Hepatocyte (in vitro differentiated cells): ENCODE results near the gene MPV17. TPM values are rescaled to one million over a fixed set of nuclear protein-coding genes. Genes with fewer than 3 reads are reported as not detected.

Experiments used
- DNase-seq: peaks from one replicate; pipeline ENCODE4 v3.0.0-alpha.2; 2016; ENCODE audit warnings: low spot score
- H2AFZ ChIP-seq: fragments of 200-600 bp; sonication (generic); 2 replicates; pipeline ENCODE4 v1.6.0; 2016; ENCODE audit warnings: antibody characterized with exemption, mild to moderate bottlenecking
- H3K27ac ChIP-seq: fragments of 200-600 bp; sonication (generic); 2 replicates; pipeline ENCODE4 v1.5.1; 2016; ENCODE audit warnings: mild to moderate bottlenecking
- H3K27me3 ChIP-seq: fragments of 200-600 bp; sonication (generic); 2 replicates; pipeline ENCODE4 v1.6.1; 2016
- H3K36me3 ChIP-seq: fragments of 200-600 bp; sonication (generic); replicated peaks from 2 replicates; pipeline ENCODE4 v1.5.1; 2016; ENCODE audit warnings: low read depth; ENCODE audit not compliant: insufficient read depth
- H3K4me1 ChIP-seq: fragments of 200-600 bp; sonication (generic); 2 replicates; pipeline ENCODE4 v1.5.1; 2016; ENCODE audit warnings: mild to moderate bottlenecking, moderate library complexity; ENCODE audit not compliant: insufficient read depth
- H3K4me2 ChIP-seq: fragments of 200-600 bp; sonication (generic); 2 replicates; pipeline ENCODE4 v1.6.0; 2016
- H3K4me3 ChIP-seq: fragments of 200-600 bp; sonication (generic); 2 replicates; pipeline ENCODE4 v1.5.1; 2016; ENCODE audit warnings: mild to moderate bottlenecking
- H3K79me2 ChIP-seq: fragments of 200-600 bp; sonication (generic); 2 replicates; pipeline ENCODE4 v1.6.0; 2017; ENCODE audit warnings: mild to moderate bottlenecking
- H3K9me2 ChIP-seq: fragments of 200-600 bp; sonication (generic); replicated peaks from 2 replicates; pipeline ENCODE4 v1.6.0; 2017; ENCODE audit warnings: mild to moderate bottlenecking; ENCODE audit not compliant: insufficient read depth
- H3K9me3 ChIP-seq: fragments of 200-600 bp; sonication (generic); 2 replicates; pipeline ENCODE4 v1.5.1; 2016; ENCODE audit warnings: low read depth, mild to moderate bottlenecking
- H4K20me1 ChIP-seq: fragments of 200-600 bp; sonication (generic); 2 replicates; pipeline ENCODE4 v1.6.0; 2016; ENCODE audit warnings: mild to moderate bottlenecking; ENCODE audit not compliant: insufficient read depth, poor library complexity, severe bottlenecking
- CTCF ChIP-seq: fragments of 200-600 bp; sonication (generic); IDR thresholded peaks from 2 replicates; pipeline ENCODE4 v1.5.1; 2016; ENCODE audit warnings: antibody characterized with exemption, mild to moderate bottlenecking; ENCODE audit not compliant: poor library complexity
- EZH2 ChIP-seq: fragments of 200-600 bp; sonication (generic); IDR thresholded peaks from 2 replicates; pipeline ENCODE4 v1.6.1; 2016; ENCODE audit warnings: antibody characterized with exemption, mild to moderate bottlenecking, borderline replicate concordance
- EZH2phosphoT487 ChIP-seq: fragments of 200-600 bp; sonication (generic); IDR thresholded peaks from one replicate; pipeline ENCODE4 v1.6.1; 2018; ENCODE audit warnings: antibody characterized with exemption, mild to moderate bottlenecking, low read depth, moderate library complexity; ENCODE audit not compliant: unreplicated experiment, severe bottlenecking
- WGBS: methylation state at CpG from one replicate; pipeline ENCODE4 v1.1.6; 2016; ENCODE audit warnings: low lambda C conversion rate; ENCODE audit errors: missing lambda C conversion rate; 5-methylcytosine and 5-hydroxymethylcytosine counted together
- polyA plus RNA-seq: library from polyadenylated mRNA; unstranded; fragments of >200 nt; fragmentation: Nextera tagmentation; extraction: Ambion mirVana; gene quantifications from 2 replicates; pipeline ENCODE4 v1.2.1, GENCODE V29; 2016
- total RNA-seq: library from RNA; depleted of rRNA; stranded (reverse); fragments of >200 nt; gene quantifications from 2 replicates; pipeline ENCODE4 v1.2.3, GENCODE V29; 2014

MPV17 gene
- total and polyA plus RNA-seq, 2 experiments from 2014 or later, result 71.4 to 111 TPM

DNA sequence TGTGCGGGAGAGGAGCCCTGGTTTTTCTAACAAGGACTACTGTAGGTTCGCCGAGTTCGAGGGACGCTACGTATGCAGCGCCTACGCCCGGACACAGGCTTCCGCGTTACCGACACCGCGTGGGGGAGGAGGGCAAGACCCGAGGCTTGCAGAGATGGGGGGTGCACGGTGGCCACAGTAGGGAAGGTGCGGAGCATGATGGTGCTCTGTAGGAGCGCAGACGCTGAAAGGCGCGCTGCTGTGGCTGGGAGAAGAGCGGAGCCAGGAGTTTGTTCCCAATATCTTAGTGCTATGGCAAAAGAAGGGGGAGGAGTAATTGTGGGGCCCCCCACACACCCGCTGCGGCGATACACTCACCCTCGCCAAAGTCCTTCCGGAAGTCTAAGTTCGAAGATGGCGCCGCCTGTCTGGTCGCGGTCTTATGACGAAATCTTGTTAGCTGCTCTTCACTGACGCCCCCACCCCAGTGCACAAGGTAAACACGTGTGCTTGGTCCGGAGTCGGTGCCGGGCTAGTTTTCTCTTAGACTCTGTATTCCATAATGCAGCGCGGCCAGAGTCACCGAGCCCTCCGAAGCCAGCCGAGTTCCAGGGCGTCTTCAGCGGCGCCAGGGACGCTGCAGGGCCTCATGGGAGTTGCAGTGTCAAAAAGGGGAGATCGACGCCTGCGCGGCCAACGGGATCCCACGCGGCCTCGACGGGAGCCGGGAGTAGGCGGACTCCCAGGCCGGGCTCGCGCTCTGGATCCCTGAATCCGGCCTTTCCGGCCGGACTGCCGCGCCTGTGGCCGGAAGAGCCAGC, 33.7 kb upstream of the MPV17 start, which contains the start of gene GTF3C2:
Gene GTF3C2 (minus strand): TSS at position 383 of the 800 bp plus-strand sequence. CDS start 13,210 bp downstream, outside the sequence.
- TF ChIP-seq CTCF (no peak), EZH2 (no peak)
- H3K4me1 ChIP-seq, result peaks cover 25% of the 10 kb centered on the region
- peak within 1 kb of the TSS; percentile 23 for H2AFZ ChIP-seq
- no peaks in the 10 kb centered on the region for H3K36me3 ChIP-seq
- H3K4me2 ChIP-seq, result peak within 1 kb of the TSS; percentile 87
- no peaks in the 10 kb centered on the region for H4K20me1 ChIP-seq
- peaks cover 73% of the 10 kb centered on the region for H3K79me2 ChIP-seq
- peak within 1 kb of the TSS; percentile 98 for H3K27ac ChIP-seq
- H3K27me3 ChIP-seq, result no peaks in the 10 kb centered on the region
- H3K4me3 ChIP-seq, result peak within 1 kb of the TSS; percentile 81
- no peaks in the 10 kb centered on the region for H3K9me2 ChIP-seq
- peak; percentile 97 for DNase-seq
- no peaks in the 10 kb centered on the region for H3K9me3 ChIP-seq
- WGBS, result under 1% methylated on average over 67 of the region's 67 CpGs

DNA sequence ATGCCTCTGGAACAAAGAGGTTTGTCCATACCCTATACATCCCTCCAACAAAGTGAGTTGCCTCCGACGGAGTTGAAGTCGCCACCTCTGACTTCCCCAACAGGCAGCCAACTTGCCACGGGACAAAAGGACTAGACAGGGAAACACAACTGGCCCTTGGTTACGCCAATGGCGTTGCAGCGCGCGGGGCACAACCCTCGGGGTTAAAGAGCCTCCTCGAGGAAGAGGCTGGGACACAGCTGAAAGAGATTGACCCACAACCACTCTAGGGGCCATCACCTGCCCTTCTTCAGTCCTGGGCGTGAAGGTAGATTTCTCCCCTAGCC, 33.1 kb upstream of the MPV17 start:
- Histone ChIP-seq H3K27me3 (no peaks in the 10 kb centered on the region), H3K36me3 (no peaks in the 10 kb centered on the region), H3K4me3 (peak overlapping the region; percentile 81), H3K79me2 (peaks cover 75% of the 10 kb centered on the region), H4K20me1 (no peaks in the 10 kb centered on the region), H3K4me2 (peak overlapping the region; percentile 87), H3K4me1 (peaks cover 25% of the 10 kb centered on the region), H3K9me2 (no peaks in the 10 kb centered on the region), H2AFZ (peak overlapping the region; percentile 23), H3K9me3 (no peaks in the 10 kb centered on the region), H3K27ac (peak overlapping the region; percentile 98)
- TF ChIP-seq EZH2phosphoT487 (no peak), CTCF (no peak), EZH2 (no peak)
- WGBS, result 1% methylated on average over 12 of the region's 12 CpGs
- DNase-seq, result peak; percentile 59

- 85% methylated on average over 7 of the region's 7 CpGs for WGBS
- Histone ChIP-seq H3K4me1 (peaks cover 25% of the 10 kb centered on the region), H2AFZ (no peak overlapping the region), H3K27ac (no peak overlapping the region), H4K20me1 (peaks cover 3% of the 10 kb centered on the region), H3K79me2 (peaks cover 81% of the 10 kb centered on the region), H3K36me3 (no peaks in the 10 kb centered on the region), H3K9me3 (no peaks in the 10 kb centered on the region), H3K27me3 (no peaks in the 10 kb centered on the region), H3K4me3 (no peak overlapping the region), H3K9me2 (no peaks in the 10 kb centered on the region), H3K4me2 (peak overlapping the region; percentile 87)
- no peak for DNase-seq
- TF ChIP-seq EZH2 (no peak), EZH2phosphoT487 (no peak), CTCF (no peak)
These were observed 31.7 kb upstream of the MPV17 start for GRCh38 chr2:27354597-27354927.
